ENCODE data around the gene TAF11.
A peak's percentile ranks its signal among the peaks of the same experiment; 100 is the strongest.
"Not testable (repeated sequence)": the region's sequence is repeated elsewhere in the genome, so short reads cannot be mapped to it uniquely, and the experiment has no call there.

Gene TAF11, protein sequence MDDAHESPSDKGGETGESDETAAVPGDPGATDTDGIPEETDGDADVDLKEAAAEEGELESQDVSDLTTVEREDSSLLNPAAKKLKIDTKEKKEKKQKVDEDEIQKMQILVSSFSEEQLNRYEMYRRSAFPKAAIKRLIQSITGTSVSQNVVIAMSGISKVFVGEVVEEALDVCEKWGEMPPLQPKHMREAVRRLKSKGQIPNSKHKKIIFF

DNA sequence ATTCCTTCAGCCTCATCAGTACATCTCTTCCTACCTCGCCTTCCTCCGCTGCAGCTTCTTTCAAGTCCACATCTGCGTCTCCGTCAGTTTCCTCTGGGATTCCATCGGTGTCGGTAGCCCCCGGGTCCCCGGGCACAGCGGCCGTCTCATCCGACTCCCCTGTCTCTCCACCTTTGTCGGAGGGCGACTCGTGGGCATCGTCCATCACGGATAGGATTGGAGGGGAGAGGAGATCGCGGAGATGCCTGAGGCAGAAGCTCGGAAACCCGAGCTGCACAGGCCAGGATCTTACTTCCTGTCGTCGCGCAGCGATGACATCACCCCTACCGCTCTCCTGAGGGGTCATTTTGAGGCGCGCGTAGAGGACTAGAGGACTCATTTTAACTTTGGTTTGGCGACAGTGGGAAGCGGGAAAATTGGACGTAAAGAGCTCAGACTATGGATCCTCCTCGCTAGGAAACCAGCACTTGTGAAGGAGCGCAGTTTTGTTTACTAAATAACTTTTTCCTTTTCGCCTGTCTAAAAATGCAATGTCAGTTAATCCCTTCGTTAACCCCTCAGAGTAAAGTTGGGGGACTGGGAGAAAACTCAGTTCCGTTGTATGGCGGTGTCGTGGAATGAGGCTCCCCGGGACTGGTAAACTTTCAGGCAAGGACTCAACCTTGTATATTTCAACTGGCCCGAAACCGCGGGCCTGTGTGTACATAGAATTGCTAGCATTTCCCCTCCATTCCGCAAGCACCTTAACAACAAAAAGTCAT, at the start of gene TAF11:
Gene TAF11, minus strand, starts transcription at position 290 of the 761 bp plus-strand sequence. Its CDS starts 85 bp downstream, at position 205.
- peak; percentile 81 to 90 (median 81) for DNase-seq (ENCODE audit: low read depth in 3 of 3)

DNA sequence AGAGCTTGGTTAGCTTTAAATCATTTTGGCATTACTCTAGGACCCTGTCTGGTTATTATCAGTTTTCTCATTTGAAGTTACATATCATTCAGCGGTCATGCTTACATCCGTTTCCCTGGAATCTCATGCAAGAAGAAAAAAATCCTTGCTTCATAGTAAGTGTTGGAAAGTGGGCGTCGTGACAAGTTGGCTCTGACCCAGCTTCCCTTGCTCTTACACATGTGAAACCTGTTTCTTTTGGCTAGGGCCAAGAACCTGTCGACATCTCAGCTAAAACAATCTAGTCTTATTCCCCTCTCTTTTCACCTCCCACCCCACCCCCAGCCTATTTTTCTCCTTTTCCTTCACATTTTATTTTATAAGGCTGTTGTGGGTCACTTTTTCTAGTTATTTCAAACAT, 46.7 kb upstream of the TAF11 start:
- DNase-seq (ENCODE audit: low read depth in 3 of 3), result no peak

DNA sequence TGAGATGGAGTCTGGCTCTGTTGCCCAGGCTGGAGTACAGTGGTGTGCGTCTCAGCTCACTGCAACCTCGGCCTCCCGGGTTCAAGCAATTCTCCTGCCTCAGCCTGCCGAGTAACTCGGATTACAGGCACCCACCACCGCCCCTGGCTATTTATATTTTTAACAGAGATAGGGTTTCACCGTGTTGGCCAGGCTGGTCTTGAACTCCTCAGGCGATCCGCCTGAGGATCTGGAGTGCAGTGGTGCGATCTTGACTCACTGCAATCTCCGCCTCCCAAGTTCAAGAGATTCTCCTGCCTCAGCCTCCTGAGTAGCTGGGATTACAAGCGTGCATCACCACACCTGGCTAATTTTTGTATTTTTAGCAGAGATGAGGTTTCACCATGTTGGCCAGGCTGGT, 44.4 kb upstream of the TAF11 start:
- not testable (repeated sequence) for DNase-seq (ENCODE audit: low read depth in 3 of 3)

DNA sequence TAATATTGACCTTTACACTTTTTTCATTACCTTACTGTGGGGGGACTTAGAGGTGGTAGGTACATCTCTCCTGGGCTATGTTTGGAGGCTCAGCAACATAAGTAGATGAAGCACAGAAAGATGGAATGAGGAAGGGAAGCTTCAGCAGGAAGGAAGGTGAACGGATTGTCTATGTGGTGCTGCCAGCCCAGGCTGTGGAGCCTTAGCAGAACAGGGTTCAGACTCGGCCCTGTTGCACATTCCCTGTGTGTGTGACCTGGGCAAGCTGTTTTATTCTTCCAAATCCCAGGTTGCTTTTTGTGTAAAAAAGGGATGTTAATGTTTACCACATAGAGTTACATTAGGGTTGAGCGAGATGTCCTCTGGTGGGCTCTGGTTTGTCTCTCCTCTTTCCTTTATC, 42.4 kb upstream of the TAF11 start:
- DNase-seq (ENCODE audit: low read depth in 3 of 3), result no peak

DNA sequence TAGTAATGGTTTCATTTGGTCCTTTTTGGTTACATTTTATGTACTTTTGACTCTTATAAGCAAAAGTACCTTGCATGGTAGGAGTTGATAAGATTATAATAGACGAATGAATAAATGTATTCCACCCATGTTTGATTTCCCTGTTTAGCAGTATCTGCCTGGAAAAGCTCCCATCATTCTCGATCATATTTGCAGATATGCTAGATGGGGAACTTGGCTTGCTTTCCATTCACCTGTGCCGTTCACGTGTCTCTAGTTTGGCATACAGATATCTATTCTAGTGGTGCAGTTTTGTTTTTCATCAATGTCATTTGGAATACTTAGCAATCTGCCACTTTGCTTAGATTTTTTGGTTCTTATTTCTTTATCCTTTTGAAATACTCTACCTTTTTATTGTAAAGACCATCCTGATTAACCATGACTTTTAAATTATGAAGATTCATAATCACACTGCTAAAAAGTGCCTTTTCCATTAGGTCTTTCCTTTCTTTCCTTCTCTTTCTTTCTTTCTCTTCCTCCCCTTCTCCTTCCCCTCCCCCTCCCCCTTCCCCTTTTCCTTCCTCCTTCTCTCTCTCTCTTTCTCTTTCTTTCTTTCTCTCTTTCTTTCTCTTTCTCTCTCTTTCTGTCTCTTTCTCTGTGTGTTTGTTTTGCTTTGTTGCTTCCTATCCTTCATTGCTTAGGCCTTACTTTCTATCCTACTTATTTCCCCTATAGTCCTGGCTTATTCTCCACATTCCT, 41.6 kb upstream of the TAF11 start:
- DNase-seq (ENCODE audit: low read depth in 3 of 3), result no peak

DNA sequence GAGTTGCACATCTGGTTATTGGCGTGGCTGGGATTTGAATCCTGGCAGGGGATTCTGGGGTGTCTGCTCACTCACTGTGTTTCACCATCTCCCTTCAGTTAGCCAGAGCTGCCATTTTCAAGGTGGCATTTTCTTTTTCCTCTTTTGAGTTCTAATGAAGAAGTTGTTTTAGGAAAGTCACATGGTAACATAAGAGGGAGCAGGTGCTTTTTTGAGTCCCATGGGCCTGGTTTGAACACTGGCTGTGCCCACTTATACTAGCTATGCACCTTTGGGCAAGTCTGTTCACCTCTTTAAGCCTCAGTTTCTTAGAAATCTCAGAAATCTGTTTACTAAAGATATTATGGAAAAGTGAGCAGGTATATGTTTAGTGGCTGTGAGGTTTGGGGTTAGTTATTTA, 40.9 kb upstream of the TAF11 start:
- DNase-seq (ENCODE audit: low read depth in 3 of 3), result no peak

DNA sequence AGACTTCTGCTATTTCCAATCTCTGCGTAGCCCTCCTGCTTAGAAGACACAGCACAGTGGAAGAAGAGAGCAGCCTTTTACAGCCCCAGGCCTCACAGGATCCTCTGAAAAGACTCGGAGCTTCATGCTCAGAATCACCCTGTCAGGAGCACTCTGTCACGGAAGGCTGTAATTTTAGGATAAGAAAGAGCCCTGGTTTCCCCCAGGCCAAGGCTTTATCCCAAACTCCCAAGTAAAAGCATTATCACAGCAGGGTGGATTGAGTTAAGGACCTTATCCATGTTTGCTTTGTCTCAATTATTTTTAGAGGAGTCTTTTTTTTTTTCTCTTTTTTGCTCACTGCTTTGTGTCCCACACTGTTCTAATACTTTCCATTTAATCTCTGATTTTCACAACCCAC, 40.4 kb upstream of the TAF11 start:
- no peak for DNase-seq (ENCODE audit: low read depth in 3 of 3)

DNA sequence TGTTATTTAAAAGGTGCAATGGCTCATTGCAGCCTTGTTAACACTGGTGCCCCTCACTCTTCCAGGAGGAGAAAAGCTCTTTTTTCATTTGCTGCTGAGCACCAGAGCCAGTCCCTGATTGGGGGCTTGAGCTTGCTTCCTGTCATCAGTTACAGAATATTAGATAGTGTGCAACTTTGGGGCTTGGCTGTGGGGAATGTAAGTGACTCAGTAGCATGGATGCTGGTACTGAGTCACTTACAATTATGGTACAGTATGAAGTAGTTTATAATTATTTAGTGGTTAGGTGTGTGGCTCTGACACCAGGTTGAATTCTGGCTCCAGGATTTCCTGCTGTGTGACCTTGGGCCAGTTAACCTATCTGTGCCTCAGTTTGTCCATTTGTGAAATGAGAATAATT, 38.8 kb upstream of the TAF11 start:
- no peak for DNase-seq (ENCODE audit: low read depth in 3 of 3)

DNA sequence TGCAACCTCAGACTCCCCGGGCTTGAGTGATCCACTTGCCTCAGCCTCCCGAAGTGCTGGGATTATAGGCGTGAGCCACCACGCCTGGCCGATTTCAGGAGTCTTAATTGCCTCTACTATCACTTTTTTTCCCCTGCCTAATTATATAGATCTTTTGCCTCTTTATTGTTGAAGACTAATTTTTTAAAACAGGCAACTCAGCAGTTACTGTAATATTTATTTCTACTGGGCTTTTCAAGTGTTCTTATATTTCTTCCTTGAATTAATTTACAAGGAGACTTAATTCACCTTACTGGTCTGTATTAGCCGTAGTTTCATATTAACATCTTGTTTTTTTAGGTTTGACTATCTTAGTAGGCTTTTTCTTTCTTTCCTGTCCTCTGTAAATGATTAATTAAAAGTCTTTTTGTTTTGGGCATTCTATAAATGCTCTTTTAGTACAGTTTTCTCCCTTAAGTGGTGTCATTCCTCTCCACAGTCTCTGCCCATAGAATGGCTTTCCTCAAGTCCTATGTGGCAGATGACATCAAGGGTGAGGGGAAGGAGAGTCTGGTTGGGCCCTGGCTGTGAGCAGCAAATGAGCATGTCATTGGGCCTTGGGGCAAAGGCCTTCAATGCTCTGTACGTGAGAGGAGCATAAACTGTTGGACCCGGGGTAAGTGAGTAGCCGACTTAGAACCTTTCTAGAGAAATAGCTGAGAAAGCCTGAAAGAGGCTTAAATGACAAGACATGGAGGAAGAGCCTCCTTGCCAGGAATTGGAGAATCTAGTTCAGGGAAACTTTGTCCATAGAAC, 37.2 kb upstream of the TAF11 start:
- no peak for DNase-seq (ENCODE audit: low read depth in 3 of 3)

DNA sequence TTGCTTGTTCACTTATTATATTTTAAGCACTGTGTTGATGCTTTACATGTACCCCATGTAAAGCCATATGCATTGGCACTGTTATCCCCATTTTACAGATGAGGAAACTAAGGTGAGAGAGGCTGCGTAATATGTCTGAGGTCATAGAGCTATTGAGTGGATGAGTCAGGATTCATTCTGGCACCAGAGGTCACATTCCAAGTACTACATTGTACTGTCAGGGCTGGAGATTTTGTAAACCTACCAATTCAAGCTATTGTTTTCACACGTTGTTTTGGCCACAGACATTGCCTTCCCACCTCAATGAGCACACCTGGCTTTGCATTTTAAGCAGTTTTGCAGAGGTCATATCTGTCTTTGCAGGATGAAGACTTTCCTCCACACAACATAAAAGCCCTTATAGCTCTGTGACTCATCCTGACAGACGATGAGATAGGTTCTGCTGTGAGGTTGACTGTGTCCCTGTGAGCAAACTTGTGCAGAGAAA, 34.4 kb upstream of the TAF11 start:
- no peak for DNase-seq (ENCODE audit: low read depth in 3 of 3)

DNA sequence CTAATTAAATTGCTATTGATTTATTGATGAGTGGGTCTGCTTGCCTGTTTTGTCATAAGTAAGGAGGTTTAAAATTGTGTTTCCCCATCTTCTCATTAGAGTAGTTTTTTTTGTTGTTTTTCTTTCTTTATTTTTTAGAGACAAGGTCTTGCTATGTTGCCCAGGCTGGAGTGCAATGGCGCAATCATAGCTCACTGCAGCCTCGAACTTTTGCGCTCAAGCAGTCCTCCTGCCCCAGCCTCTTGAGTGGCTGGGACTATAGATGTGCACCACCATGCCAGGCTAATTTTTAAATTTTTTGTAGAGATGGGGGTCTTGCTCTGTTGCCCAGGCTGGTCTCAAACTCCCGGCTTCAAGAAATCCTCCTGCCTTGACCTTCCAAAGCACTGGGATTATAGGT, 32.3 kb upstream of the TAF11 start:
- DNase-seq (ENCODE audit: low read depth in 3 of 3), result no peak

DNA sequence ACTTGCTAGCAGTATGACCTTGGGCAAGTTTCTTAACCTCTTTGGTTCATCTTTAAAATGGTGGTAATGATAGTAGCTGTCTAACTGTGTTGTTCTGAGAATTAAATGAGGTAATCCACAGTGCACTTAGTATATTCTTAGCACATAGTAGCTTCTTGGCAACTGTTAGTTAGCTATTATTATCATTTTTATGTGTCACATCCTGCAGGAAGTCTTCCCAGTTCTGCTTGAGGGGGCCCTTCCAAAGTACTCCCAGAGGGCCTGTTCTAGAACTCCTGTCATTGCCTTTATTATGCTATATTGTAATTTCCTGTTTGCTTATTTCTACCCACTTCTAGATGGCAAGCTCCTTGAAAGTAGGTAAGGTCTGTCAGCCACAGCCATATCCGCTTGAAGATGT, 31.8 kb upstream of the TAF11 start:
- DNase-seq (ENCODE audit: low read depth in 3 of 3), result no peak

DNA sequence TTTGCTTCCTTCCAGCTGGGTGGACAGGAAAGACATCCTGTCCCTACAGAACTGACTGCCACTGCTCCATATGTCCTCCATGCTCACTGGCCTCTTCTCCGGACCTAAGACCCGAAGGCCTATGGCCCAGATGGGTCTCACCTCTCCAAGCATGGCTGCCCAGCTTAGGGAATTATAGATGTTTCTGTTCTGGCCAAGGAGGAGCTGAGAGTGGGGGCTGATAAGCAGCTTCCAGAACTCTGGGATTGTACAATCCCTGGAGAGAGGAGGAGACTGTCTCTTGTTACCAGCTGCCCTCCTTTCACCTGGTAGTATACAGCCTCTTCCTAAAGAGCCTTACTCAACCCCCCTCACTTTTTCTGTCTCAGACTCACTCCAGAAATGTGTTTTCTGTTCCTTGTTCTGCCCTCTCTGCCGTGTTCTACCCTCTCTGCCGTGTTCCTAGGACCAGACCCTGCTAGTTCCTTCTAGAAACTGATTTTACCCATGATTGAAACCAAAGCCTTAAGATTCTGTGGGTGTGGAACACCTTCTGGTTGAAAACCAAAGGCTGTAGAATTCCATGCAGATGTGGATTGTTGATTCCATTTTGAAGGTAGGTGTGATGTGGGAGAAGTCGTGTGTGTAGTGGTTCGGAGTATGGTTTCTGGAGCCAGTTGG, 29.9 kb upstream of the TAF11 start:
- DNase-seq (ENCODE audit: low read depth in 3 of 3), result no peak

DNA sequence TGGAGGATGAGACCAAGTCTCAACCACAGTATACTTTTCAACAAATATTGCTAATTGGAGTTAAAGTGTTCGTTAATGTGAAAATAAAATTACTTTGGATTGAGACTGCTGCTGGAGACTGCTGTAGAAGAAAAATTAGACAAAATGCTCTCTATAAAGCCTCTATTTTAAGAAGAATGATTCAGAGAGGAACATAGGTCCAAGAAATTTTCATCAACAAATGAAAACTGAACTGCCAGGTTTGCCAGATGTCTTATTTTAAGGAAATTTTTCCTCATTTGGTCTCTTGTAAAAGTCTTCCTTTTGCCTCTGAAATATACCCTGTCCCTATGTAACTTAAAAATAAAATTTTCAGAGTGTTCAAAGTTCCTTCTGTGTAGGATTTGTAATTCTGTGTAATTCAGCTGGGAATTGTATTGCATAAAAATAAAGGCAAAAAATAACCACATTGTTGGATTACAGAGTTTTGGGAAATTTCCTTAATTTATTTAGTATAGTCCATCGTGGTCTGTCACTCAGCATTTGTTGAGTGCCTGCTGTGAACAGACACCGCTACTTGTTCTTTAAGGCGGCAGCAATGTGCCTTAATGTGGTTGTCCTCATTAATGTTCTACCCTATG, 28.6 kb upstream of the TAF11 start:
- no peak for DNase-seq (ENCODE audit: low read depth in 3 of 3)

DNA sequence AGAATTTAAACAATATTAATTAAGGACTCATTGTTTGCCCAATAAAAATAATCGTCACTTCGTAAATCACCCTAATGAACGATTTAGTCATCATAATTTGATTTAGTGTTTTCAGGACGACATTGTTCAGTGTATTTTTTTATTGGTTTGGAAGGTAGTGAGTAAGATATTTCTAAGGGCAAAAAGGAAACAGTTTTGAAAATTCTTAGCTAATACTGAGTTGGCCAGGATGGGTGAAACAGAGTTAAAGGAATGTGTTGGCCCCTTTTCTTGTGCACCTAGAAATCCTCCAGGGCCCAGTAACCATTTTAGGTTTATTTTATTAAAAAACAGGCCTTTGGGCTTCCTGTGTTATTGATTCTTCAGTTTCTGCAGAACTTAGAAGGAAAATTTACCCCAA, 26.5 kb upstream of the TAF11 start:
- DNase-seq (ENCODE audit: low read depth in 3 of 3), result no peak

DNA sequence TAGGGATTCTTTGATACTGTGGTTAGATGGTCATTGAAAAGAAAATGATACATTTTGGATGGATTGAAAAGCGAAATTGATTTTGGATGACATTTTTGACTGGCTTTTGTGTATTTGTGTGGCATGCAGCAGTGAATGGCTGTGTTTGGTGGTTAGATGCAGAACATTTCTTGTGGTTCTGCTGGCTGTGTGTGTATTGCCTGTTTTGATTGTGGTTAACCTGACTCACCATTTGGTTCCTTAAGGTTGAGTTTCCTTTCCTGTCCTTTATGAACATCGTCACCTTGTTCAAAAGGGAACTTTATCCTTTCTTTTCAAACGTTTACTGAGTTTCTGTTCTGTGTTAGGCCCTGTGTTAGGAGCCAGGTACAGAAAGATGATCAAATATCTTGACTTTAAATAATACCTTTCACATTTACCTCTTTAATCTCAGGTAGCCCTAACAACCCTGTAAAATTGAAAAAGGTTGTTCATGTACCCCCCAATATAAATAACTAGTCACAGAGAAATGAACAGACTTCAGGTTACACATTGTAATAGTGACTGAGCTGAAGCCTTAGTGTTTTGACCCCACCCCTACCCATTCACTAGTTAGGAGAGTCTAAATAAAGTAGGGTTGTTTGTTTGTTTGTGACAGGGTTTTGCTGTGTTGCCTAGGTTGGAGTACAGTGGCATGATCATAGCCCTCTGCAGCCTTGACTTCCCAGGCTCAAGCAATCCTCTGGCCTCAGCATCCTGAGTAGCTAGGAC, 25.0 kb upstream of the TAF11 start:
- peak in 2 of 3 experiments; percentile 10 to 19 for DNase-seq (ENCODE audit: low read depth in 3 of 3)

DNA sequence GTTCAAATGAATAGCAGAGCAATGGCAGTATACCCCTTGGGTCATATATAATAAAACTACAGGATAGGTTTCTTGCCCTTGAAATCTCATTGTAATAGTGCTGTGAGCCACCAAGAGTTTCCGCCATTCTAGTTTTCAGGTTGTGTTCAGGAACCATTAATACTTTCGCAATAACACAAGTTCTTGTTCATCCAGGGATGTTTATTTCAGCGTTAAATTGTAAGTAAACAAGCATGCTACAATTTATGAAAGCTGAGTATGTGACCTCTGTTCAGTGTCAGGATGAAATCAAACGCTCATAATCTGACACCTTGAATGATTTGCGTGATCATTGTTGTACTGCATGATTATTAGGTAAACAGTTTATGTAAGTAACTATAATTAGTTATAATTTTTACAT, 24.0 kb upstream of the TAF11 start:
- DNase-seq (ENCODE audit: low read depth in 3 of 3), result no peak

DNA sequence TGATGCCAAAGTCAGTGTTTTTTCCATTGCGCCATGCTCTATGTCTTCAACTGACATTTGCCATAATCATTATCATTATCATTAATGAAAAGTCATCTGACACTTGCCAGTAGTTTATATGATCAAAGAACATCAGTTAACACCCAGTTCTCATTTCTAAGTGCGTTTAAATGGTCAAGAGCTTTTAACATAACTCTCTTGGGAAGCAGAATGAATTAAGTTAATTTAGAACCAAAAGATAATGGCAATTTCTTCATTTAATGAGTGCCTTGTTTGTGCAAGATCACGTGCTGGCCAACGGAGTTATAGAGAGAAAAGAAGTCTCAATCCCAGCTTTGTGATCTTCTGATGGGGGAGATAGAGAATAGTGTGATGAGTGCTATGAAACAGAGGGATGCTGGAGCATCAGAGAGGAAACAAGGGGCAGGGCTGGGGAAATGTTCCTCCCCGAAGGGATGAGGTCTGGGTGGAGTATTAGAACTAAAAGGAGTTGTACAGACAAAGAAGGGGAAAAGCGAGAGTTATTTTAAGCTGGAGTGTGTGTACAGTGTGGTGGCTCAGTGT, 21.6 kb upstream of the TAF11 start:
- DNase-seq (ENCODE audit: low read depth in 3 of 3), result no peak

DNA sequence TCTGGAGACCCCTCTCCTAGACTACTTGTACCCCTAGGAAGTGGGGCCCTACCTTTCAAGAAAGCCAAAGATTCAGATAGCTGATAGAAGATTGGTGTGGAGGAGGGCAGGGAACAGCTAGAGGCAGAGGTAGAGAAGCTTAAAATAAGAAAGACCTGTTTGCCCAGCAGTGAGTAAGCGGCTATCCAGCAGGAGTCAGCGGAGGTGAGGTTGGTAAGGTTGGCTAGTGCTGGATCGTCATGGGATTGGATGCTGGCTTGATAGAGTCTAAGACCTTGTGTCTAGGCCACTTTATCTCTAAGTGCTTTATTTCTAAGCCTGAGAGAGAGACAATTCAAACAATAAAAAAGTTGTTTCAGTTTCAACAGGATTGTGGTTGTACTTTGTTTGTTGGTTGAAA, 20.4 kb upstream of the TAF11 start:
- DNase-seq (ENCODE audit: low read depth in 3 of 3), result no peak

DNA sequence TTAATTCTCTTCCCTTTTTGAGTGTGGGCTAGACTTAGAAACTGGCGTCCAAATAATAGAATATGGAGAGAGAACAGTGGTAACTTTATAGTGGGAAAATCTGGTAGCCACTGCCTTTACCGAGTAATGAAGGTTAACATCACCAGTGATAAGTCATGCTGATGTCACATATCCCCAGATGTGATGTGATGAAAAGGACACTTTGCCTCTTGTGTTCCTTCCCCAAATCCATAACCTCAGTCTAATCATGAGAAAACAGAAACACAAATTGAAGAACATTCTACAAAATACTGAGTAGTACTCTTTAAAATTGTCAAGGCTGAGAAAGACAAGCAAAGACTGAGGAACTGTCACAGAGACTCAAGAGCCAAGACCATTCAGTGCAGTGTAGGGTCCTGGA, 19.0 kb upstream of the TAF11 start:
- DNase-seq (ENCODE audit: low read depth in 3 of 3), result no peak
